Activated naive CD4-positive, alpha-beta T cell treated with anti-CD3 and anti-CD28 coated beads, Interleukin-2, amount 50 U/mL, for 16 hours (primary cell): ENCODE results near the gene SMIM20.
A peak's percentile ranks its signal among the peaks of the same experiment; 100 is the strongest.
"Not testable (repeated sequence)": the region's sequence is repeated elsewhere in the genome, so short reads cannot be mapped to it uniquely, and the experiment has no call there.

Source experiments
- DNase-seq: peaks from one replicate; pipeline ENCODE4 v3.0.0-alpha.2; 2020

SMIM20 gene

DNA sequence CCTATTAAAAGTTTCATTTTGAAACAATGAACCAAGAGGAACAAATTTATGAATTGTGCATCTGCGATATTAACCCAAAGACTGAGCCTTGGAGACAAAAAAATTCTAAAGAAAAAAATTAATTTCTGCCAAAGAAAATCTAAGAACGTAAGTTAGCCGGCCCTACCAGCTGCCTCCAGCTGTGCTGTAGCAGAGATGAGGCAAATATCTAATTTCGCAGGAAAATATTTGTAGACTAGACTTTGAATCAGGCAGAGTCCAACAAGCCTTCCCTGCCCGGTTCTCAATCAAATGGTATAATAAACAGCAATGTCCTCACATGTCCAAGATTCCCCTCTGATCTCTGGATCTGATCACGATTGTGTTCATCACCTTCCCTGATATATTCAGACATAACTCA lies 21.2 kb upstream of the SMIM20 start:
- DNase-seq: no peak

- no peak for DNase-seq
These were observed 17.1 kb upstream of the SMIM20 start for GRCh38 chr4:25896776-25897539.

GRCh38 chr4:25900310-25900709 lies 13.7 kb upstream of the SMIM20 start:
- no peak for DNase-seq

DNA sequence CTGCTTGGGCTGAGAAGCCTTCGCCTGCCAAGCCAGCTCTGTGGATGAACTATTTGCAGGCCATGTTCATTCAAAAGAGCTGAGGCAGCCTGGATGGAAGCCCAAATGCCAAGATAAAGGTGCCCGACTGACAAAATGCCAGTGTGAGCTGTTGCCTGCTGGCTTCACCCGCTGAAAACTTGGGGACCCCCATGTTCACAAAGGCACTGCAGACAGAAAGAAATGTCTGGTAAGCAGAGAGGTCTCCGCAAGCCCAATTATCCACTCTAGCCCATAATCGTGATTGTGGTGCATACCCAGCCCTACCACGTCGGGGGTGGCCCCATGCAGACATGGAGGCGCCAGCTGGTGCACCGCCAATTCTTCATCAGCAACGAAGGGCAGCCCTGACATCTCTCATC lies 13.0 kb upstream of the SMIM20 start:
- no peak for DNase-seq

- DNase-seq: no peak
These were observed 9.9 kb upstream of the SMIM20 start for GRCh38 chr4:25903900-25904747.

- DNase-seq: no peak
These were observed 9.3 kb upstream of the SMIM20 start for GRCh38 chr4:25904748-25905082.

DNA sequence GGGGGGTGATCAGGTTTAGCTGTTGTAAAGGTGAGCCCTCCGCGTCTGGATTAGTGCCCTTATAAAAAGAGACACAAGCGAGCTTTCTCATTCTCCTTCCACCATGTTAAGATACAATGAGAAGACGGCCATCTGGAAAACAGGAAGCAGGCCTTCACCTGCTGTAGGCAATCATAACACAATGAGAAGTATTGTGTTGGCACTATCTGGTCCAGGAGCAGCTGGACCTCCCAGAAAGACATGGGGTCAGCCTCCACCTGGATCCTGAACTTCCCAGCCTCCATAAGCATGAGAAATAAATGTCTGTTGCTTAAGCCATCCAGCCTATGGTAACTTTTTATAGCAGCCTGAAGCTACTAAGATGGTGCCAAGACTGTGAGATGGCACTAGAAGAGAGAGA lies 8.6 kb upstream of the SMIM20 start:
- no peak for DNase-seq

GRCh38 chr4:25906113-25906512 lies 7.9 kb upstream of the SMIM20 start:
- DNase-seq: not testable (repeated sequence)

GRCh38 chr4:25908491-25908901 lies 5.5 kb upstream of the SMIM20 start:
- DNase-seq: no peak

DNA sequence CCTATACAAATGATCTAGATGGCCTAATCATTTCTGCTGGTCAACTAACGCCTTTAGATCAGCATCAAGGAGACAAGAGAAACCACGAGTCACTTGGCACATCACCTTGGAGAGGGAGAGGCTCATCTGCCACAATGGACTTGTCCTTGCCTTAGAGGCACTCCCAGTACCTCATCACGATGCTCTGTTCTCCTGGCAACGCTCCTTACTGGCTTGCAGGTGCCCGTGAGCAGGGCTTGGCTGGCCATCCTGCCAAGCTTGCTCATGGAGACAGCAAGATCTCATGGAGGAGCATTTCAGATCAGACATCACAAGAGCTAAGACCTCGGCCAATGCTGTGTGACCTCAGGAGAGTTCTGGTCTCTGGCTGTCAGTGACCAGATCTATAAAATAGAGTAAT lies 2.7 kb upstream of the SMIM20 start:
- no peak for DNase-seq

DNA sequence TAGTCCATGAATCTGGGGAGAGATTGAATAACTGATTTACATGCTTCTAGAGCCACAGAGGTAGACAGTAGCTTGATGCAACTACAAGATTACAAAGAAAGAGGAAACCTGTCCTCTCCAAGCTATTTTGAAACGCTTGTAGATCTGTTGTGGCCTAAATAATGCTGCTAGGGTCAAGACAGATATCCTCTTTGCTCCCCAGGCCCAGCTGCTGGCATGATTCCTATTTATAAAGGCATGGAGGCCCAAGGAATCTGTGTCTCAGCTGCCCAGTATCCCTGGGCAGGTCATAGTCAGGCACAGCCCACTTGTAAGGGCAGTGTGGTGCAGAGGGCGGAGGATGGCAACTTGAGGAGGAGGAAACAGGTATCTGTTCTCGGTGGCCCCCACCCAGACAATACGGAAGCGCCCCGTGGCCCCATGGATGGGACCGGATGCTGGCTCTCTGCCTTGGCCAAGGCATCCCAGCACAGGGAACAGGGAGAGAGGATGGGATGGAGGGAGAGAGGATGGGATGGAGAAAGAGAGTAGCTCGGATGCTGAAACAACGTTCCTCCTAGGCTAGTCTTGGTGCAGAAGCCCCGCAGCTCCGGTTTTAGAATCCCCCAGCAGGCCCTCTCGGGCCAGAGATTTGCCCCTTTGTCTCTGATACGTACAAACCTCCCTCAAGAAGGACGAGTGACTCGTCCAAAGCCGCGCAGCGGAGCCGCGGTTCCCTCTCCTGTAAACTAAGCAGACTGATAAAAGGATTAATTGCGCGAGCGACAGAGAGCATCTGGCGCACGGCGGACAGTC lies 767 bp upstream of the SMIM20 start:
- DNase-seq: peak; percentile 18

DNA sequence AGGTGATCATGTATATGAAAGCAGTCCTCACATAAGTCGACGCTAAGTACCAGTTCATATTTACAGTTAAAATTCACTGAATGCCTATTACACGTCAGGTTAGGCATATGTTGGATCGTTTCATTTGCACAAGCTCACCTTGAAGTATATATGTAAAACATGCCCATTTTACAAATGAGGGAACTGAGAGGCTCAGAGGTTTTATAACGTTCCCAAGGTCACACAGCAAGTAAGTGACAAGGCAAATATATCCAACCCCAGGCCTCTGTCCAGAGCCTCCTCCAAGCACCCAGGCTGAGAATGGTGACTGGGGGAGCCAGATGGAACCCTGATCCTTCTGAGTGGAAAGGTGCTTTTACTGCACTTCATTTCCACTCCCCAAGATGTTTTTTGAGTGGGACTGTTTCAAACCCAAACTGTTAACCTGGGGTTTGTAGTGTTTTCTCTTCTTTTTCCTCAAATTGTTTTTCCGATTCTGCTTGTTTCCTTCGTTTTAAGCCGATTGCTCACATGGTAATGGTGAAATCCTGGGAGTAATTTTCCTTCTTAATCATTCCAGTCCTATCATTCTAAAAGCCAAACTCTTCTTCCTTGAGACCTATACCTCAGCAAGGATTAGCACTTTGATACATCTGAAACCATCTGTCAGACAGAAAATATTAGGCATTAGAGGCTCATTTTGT lies 791 bp downstream of the SMIM20 start:
- DNase-seq: no peak

- no peak for DNase-seq
These were observed 1.3 kb downstream of the SMIM20 start for GRCh38 chr4:25915353-25915705.

DNA sequence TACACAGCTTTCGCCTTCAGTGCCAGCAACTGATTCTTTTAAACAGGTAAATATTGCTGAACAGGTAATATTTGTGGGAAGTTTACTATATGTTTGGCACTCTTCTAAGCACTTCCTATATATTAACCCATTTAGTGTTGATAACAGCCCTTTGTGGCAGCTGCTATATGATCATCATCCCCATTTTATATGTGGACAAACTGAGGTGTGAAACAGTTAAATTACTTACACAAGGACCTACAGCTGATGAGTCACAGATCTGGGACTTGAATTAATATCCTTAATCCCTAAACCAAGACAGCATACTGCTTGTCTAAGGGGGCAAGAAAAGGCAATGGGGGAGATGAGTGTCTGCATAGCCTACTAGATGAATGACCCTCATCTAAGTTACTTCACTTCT lies 2.9 kb downstream of the SMIM20 start:
- DNase-seq: no peak

GRCh38 chr4:25919676-25920075 lies 5.7 kb downstream of the SMIM20 start:
- no peak for DNase-seq

DNA sequence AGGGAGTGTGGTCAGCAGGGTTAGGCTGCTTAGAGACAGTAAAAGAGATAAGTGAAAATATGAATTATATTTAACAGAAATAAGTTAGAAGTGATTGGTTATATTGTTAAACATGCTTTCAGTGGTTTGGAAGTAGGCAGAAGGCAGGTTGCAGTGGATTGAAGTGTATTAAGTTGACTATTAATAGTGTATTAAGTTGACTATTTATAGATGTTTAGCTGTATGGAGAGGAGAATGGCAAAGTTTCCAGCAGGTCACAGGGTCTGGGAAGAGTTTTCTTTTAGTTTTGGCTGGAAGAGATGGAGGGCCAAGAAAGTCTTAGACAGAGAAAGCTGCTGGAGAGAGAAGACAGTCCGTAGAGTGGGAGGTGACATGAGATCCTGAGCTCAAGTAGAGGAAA lies 7.9 kb downstream of the SMIM20 start:
- DNase-seq: no peak

- no peak for DNase-seq
These were observed 8.9 kb downstream of the SMIM20 start for GRCh38 chr4:25922812-25923369.

GRCh38 chr4:25923745-25924144 lies 9.7 kb downstream of the SMIM20 start:
- DNase-seq: no peak

DNA sequence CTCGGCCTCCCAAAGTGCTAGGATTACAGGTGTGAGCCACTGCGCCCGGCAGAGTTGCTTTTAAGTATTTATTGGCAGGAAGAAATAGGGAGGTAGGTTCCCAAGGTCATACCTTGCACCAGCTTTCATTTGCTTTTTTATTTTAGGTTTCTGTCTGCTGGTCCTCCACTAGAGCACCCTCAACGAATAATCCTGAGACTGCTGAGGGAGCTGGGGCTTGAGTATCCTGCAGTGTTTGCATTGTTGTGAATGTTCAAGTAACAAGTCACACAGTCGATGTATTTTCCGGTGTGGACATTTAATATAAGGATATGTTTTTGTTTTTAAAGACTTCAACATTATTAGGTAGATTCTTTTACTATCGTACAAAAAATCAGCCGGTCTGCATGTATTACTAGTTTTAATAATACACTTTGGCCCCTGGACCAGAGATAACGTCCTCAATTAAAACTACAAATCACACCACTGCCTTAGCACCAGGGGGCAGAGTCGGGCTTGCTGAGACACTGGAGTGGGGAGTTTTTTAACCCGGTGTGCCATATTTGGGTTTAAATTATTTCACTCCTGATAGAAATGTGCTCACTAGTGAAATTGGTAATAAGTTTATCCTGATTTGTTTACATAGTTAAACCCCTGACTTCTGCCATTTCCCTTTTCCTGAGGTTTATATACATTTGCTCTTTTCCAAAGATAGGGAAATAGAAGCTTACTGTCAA lies 11.6 kb downstream of the SMIM20 start:
- DNase-seq: peak; percentile 23

- DNase-seq: no peak
These were observed 12.4 kb downstream of the SMIM20 start for GRCh38 chr4:25926462-25926861.

- no peak for DNase-seq
These were observed 13.6 kb downstream of the SMIM20 start for GRCh38 chr4:25927361-25928195.
